SK-N-MC (cell line): ENCODE results near the gene FUOM.
"Not testable (repeated sequence)": the region's sequence is repeated elsewhere in the genome, so short reads cannot be mapped to it uniquely, and the experiment has no call there.

Experiments
- DNase-seq: peaks from one replicate; pipeline ENCODE4 v3.0.0-alpha.2; 2011; ENCODE audit warnings: low read depth, low spot score
- H3K27ac ChIP-seq: fragments of 200-600 bp; sonication (generic); 2 replicates; pipeline ENCODE4 v1.5.1; 2016; ENCODE audit warnings: mixed run types
- H3K36me3 ChIP-seq: fragments of 200-600 bp; sonication (generic); 2 replicates; pipeline ENCODE4 v1.6.1; 2017; ENCODE audit warnings: antibody characterized with exemption, low read length, mixed read lengths; ENCODE audit not compliant: insufficient read depth
- H3K4me3 ChIP-seq: fragments of 200-600 bp; sonication (generic); 2 replicates; pipeline ENCODE4 v1.5.1; 2016
- H3K9ac ChIP-seq: fragments of 200-600 bp; sonication (generic); 2 replicates; pipeline ENCODE4 v1.8.0; 2017; ENCODE audit warnings: mixed run types, mixed read lengths; ENCODE audit not compliant: insufficient read length
- H3K9me3 ChIP-seq: fragments of 200-600 bp; sonication (generic); 2 replicates; pipeline ENCODE4 v1.6.1; 2017; ENCODE audit warnings: low read depth, mild to moderate bottlenecking, antibody characterized with exemption, low read length, moderate library complexity, mixed read lengths
- EZH2 ChIP-seq: fragments of 200-600 bp; sonication (generic); IDR thresholded peaks from one replicate; pipeline ENCODE4 v1.6.1; 2017; ENCODE audit warnings: antibody characterized with exemption
- FOXP2 ChIP-seq: optimal IDR thresholded peaks from 2 replicates; pipeline ENCODE3; 2011; ENCODE audit warnings: mild to moderate bottlenecking, moderate library complexity; ENCODE audit not compliant: insufficient read depth; ENCODE audit errors: extremely low read length, control extremely low read depth
- POLR2AphosphoS5 ChIP-seq: IDR thresholded peaks from 2 replicates; pipeline ENCODE4 v1.6.1; 2012; ENCODE audit warnings: mild to moderate bottlenecking, low read depth, low read length, borderline replicate concordance

The FUOM gene

GRCh38 chr10:133391249-133391635 lies 33.4 kb upstream of the FUOM start:
- Histone ChIP-seq H3K9ac (no peak overlapping the region), H3K4me3 (no peak overlapping the region), H3K9me3 (no peaks in the 10 kb centered on the region), H3K27ac (no peak overlapping the region), H3K36me3 (no peaks in the 10 kb centered on the region; the same call in 1 of the 2 replicates)
- DNase-seq, result no peak
- TF ChIP-seq POLR2AphosphoS5 (no peak), FOXP2 (no peak), EZH2 (no peak)

DNA sequence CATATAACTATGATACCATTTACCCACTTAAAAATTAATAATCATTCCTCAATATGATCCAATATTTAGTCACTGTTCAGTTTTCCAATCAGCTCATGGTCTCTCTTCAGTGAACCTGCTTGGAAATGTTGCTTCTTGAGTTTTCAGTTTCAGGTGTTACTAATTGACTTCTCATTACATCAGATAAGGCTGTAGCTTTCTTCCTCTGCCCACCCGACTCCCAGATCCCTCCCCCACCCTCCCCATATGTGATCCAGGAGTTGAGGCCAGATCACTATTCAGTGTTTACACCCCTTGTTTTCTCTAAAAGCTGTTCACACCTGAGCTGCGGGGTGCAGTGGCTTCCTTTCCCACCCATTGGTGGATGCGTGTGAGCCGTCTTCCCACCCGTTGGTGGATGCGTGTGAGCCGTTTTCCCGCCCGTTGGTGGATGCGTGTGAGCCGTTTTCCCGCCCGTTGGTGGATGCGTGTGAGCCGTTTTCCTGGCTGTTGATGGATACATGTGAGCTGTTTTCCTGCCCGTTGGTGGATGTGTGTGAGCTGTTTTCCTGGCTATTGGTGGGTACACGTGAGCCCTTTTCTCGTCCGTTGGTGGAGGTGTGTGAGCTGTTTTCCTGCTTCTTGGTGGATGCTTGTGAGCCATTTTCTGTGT lies 32.9 kb upstream of the FUOM start:
- H3K9me3 ChIP-seq, result no peaks in the 10 kb centered on the region
- DNase-seq, result no peak
- TF ChIP-seq POLR2AphosphoS5, result no peak
- TF ChIP-seq EZH2, result no peak
- no peak for TF ChIP-seq FOXP2
- no peak overlapping the region for H3K9ac ChIP-seq
- no peak overlapping the region for H3K27ac ChIP-seq
- no peak overlapping the region for H3K4me3 ChIP-seq
- no peaks in the 10 kb centered on the region for H3K36me3 ChIP-seq

- Histone ChIP-seq H3K4me3 (no peak overlapping the region), H3K36me3 (no peaks in the 10 kb centered on the region), H3K9me3 (no peaks in the 10 kb centered on the region), H3K27ac (no peak overlapping the region), H3K9ac (no peak overlapping the region)
- TF ChIP-seq EZH2 (no peak), POLR2AphosphoS5 (no peak), FOXP2 (no peak)
- no peak for DNase-seq
Measured at GRCh38 chr10:133388973-133389818, 31.4 kb upstream of the FUOM start.

DNA sequence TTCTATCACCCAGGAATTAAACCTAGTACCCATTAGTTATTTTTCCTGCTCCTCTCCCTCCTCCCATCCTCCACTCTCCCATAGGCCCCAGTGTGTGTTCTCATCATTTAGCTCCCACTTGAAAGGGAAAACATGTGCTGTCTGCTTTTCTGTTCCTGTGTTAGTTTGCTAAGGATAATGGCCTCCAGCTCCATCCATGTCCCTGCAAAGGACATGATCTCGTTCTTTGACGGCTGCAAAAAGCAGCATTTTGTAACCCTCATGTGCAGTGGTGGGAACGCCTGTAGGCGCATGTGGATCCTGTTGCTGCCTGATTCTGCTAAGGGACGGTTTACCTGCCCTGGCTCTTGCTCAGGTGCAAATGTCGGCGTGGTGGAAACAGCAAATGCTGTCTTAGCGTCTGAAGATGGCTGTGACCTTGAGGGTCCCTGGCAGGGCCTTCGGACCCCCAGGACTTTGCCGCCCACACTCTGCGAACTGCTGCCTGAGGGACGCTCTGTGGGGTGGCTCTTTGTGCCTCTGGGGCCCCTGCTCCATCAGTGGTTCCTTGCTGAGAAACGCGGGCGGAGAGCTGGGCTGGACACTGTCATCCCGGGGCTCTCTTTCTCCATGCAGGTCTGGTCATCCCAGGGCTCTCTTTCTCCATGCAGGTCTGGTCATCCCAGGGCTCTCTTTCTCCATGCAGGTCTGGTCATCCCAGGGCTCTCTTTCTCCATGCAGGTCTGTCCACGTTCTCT lies 30.6 kb upstream of the FUOM start:
- Histone ChIP-seq H3K27ac (no peak overlapping the region), H3K4me3 (no peak overlapping the region), H3K9me3 (no peaks in the 10 kb centered on the region), H3K36me3 (no peaks in the 10 kb centered on the region), H3K9ac (no peak overlapping the region)
- no peak for TF ChIP-seq EZH2
- TF ChIP-seq FOXP2, result no peak
- no peak for TF ChIP-seq POLR2AphosphoS5
- DNase-seq, result no peak

DNA sequence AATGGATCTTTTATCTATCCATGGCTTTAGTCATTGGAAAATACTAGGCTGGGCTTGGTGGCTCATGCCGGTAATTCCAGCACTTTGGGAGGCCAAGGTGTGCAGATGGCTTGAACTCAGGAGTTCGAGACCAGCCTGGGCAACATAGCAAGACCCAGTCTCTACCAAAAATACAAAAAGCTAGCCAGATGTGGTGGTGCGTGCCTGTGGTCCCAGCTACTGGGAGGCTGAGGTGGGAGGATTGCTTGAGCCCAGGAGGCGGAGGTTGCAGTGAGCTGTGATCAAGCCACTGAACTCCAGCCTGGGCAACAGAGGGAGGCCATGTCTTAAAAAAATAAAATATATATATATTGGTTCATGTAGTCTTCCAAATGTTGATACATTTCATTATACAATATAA lies 29.1 kb upstream of the FUOM start:
- not testable (repeated sequence) for H3K9ac ChIP-seq, H3K36me3 ChIP-seq, H3K4me3 ChIP-seq, H3K27ac ChIP-seq, H3K9me3 ChIP-seq, DNase-seq

DNA sequence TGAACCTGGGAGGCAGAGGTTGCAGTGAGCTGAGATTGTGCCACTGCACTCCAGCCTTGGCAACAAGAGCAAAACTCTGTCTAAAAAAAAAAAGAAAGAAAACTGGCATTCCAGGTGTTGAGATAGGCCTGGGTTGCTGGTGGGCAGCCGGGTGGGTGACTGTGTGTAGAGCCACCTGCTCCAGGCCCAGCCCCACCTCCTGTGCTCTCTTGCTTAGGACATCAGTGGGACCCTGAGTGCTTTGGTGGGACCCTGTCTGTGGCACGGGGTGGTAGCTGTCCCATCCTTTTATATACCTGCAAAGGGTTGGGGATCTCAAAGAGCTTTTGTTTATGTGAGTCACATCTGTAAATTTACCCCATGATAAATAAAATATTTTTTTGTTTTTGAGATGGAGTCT lies 27.4 kb upstream of the FUOM start:
- no peaks in the 10 kb centered on the region for H3K36me3 ChIP-seq
- H3K27ac ChIP-seq, result no peak overlapping the region
- no peak for TF ChIP-seq POLR2AphosphoS5
- TF ChIP-seq EZH2, result no peak
- no peak for TF ChIP-seq FOXP2
- no peaks in the 10 kb centered on the region for H3K9me3 ChIP-seq
- H3K9ac ChIP-seq, result no peak overlapping the region
- DNase-seq, result no peak
- no peak overlapping the region for H3K4me3 ChIP-seq

DNA sequence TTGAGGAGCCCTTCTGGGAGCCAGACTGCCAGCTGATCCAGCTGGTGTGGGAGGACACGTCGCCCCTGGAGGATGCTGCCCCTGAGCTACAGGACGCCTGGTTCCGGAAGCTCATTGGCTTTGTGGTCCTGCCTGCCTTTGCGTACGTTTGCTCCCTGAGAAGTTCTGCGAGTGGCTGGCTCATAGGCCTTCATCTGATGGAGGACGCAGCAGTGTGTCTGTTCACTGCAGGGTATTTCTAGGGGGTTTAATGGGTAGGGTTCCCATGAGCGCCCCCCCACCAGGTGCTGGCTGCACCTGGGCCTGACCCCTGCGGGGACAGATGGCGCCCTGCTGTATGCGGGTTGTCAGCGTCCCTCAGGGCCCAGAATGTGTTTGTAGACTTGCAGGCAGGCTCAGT lies 26.3 kb upstream of the FUOM start:
- Histone ChIP-seq H3K9me3 (no peaks in the 10 kb centered on the region), H3K36me3 (no peaks in the 10 kb centered on the region), H3K27ac (no peak overlapping the region), H3K4me3 (no peak overlapping the region), H3K9ac (no peak overlapping the region)
- no peak for DNase-seq
- no peak for TF ChIP-seq EZH2

- TF ChIP-seq POLR2AphosphoS5 (no peak), EZH2 (no peak), FOXP2 (no peak)
- Histone ChIP-seq H3K27ac (no peak overlapping the region), H3K4me3 (no peak overlapping the region), H3K9me3 (no peaks in the 10 kb centered on the region), H3K36me3 (no peaks in the 10 kb centered on the region), H3K9ac (no peak overlapping the region)
- no peak for DNase-seq
Measured at GRCh38 chr10:133383551-133383950, 25.7 kb upstream of the FUOM start.

DNA sequence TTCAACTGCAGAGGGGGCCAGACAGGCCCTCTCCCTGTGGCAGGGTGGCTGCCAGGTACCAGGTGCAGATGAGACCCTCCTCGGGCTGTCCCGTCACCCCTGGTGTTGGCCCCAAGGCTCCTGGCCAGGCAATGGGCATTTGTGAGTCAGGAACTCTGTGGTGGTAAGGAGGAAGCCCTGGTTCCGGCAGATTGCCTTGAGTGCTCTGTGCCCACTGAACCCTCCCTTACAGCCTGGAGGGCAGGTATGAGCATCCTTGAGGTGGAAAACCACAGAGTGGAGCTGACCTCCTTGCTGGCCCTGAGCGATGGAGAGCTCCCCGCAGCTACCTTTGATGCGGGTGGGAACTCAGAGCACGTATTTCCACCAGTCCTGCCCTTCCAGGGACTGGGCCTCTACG lies 23.2 kb upstream of the FUOM start:
- H3K36me3 ChIP-seq, result no peaks in the 10 kb centered on the region
- no peak for DNase-seq
- TF ChIP-seq EZH2 (no peak), POLR2AphosphoS5 (no peak), FOXP2 (no peak)
- H3K27ac ChIP-seq, result no peak overlapping the region
- no peaks in the 10 kb centered on the region for H3K9me3 ChIP-seq
- H3K4me3 ChIP-seq, result no peak overlapping the region
- H3K9ac ChIP-seq, result no peak overlapping the region
